SK-N-SH (cell line): ENCODE data around the gene PLSCR3. TPM values are rescaled to one million over a fixed set of nuclear protein-coding genes. Genes with fewer than 3 reads are reported as not detected.

Experiments
- CTCF ChIA-PET: fragments of 300-600, 350-600 bp; formaldehyde crosslinking; extraction: SDS; loops from one replicate; lab custom pipeline; 2021; lab: Yijun Ruan, JAX
- POLR2A ChIA-PET: fragments of 350-600 bp; sonication (Branson Sonifier 250); formaldehyde crosslinking; extraction: SDS; loops from one replicate; lab custom pipeline; 2020; ENCODE audit warnings: antibody characterized with exemption, inconsistent platforms; lab: Yijun Ruan, JAX
- DNase-seq: peaks from one replicate; pipeline ENCODE4 v3.0.0; 2012
- H2AFZ ChIP-seq: fragments of 200-600 bp; sonication (generic); 2 replicates; pipeline ENCODE4 v1.8.1; 2016; ENCODE audit warnings: antibody characterized with exemption, mild to moderate bottlenecking, low read depth
- H3F3A ChIP-seq: fragments of 200-600 bp; sonication (generic); replicated peaks from 2 replicates; pipeline ENCODE3; 2016; ENCODE audit warnings: antibody characterized with exemption, mild to moderate bottlenecking; ENCODE audit not compliant: insufficient read depth
- H3K27ac ChIP-seq, 2 experiments: fragments of 200-500 bp in 1 of 2; fragments of 200-600 bp in 1 of 2; sonication (Bioruptor generic) in 1 of 2; sonication (generic), shearing (Covaris generic) in 1 of 2; 2 replicates each; pipeline versions ENCODE4 v1.5.1 to v1.6.1; 2014 to 2016; ENCODE audit warnings: low read depth in 2 of 2, inconsistent platforms in 1 of 2, low read length in 1 of 2, mild to moderate bottlenecking in 1 of 2, mixed read lengths in 1 of 2
- H3K27me3 ChIP-seq: fragments of 200-600 bp; sonication (generic), shearing (Covaris generic); 2 replicates; pipeline ENCODE4 v1.6.1; 2016; ENCODE audit warnings: mixed run types; ENCODE audit not compliant: insufficient read depth
- H3K36me3 ChIP-seq, 2 experiments: fragments of 200-500 bp in 1 of 2; fragments of 200-600 bp in 1 of 2; sonication (Bioruptor generic) in 1 of 2; sonication (generic) in 1 of 2; replicated peaks in 1 of 2; 2 replicates each; pipeline versions ENCODE3 to v1.5.1; 2014 to 2016; ENCODE audit warnings: low read length in 1 of 2, mild to moderate bottlenecking in 1 of 2; ENCODE audit not compliant: insufficient read depth in 2 of 2, control insufficient read depth in 1 of 2
- H3K4me1 ChIP-seq, 2 experiments: fragments of 200-500 bp in 1 of 2; fragments of 200-600 bp in 1 of 2; sonication (Bioruptor generic) in 1 of 2; sonication (generic), shearing (Covaris generic) in 1 of 2; 2 replicates each; pipeline versions ENCODE4 v1.5.1 to v1.6.1; 2014 to 2016; ENCODE audit warnings: low read depth in 1 of 2, low read length in 1 of 2, mixed run types in 1 of 2; ENCODE audit not compliant: insufficient read depth in 2 of 2, control insufficient read depth in 1 of 2
- H3K4me2 ChIP-seq: fragments of 200-600 bp; sonication (generic), shearing (Covaris generic); 2 replicates; pipeline ENCODE4 v1.6.1; 2017; ENCODE audit warnings: mixed run types
- H3K4me3 ChIP-seq, 2 experiments: fragments of 200-500 bp in 1 of 2; fragments of 200-600 bp in 1 of 2; sonication (Bioruptor generic) in 1 of 2; sonication (generic), shearing (Covaris generic) in 1 of 2; 2 replicates each; pipeline versions ENCODE4 v1.5.1 to v1.8.1; 2014 to 2016; ENCODE audit warnings: low read depth in 2 of 2, inconsistent platforms in 1 of 2, low read length in 1 of 2, mild to moderate bottlenecking in 1 of 2, mixed read lengths in 1 of 2, moderate library complexity in 1 of 2
- H3K79me2 ChIP-seq: fragments of 200-600 bp; sonication (generic); 2 replicates; pipeline ENCODE4 v1.8.1; 2017; ENCODE audit warnings: mild to moderate bottlenecking; ENCODE audit not compliant: insufficient read depth
- H3K9ac ChIP-seq: fragments of 200-600 bp; sonication (generic); 2 replicates; pipeline ENCODE4 v1.6.1; 2017; ENCODE audit warnings: mixed run types
- H3K9me2 ChIP-seq: fragments of 200-600 bp; sonication (generic); 2 replicates; pipeline ENCODE4 v1.6.1; 2017; ENCODE audit warnings: mixed run types
- H3K9me3 ChIP-seq: fragments of 200-600 bp; sonication (generic); 2 replicates; pipeline ENCODE4 v1.6.1; 2017; ENCODE audit warnings: mixed run types, mild to moderate bottlenecking, moderate library complexity
- H4K20me1 ChIP-seq: fragments of 200-600 bp; sonication (generic); 2 replicates; pipeline ENCODE4 v1.6.1; 2017; ENCODE audit warnings: mild to moderate bottlenecking, mixed run types; ENCODE audit not compliant: insufficient read depth
- CTCF ChIP-seq: fragments of 200-600 bp; sonication (generic); IDR thresholded peaks from 2 replicates; pipeline ENCODE4 v1.6.1; 2017; ENCODE audit warnings: antibody characterized with exemption, mild to moderate bottlenecking, moderate library complexity
- FOXJ3 ChIP-seq: sonication (generic); formaldehyde crosslinking; IDR thresholded peaks from 2 replicates; pipeline ENCODE4 v1.5.1; 2020; ENCODE audit warnings: mild to moderate bottlenecking, missing genetic modification reagents
- FOXM1 ChIP-seq: IDR thresholded peaks from 2 replicates; pipeline ENCODE4 v1.4.0; 2012; ENCODE audit warnings: low read depth, mild to moderate bottlenecking
- GABPA ChIP-seq: IDR thresholded peaks from 2 replicates; pipeline ENCODE4 v1.4.0; 2012; ENCODE audit warnings: low read depth, mild to moderate bottlenecking
- GATA2 ChIP-seq: sonication (generic); formaldehyde crosslinking; IDR thresholded peaks from 2 replicates; pipeline ENCODE4 v1.5.0; 2020; ENCODE audit warnings: mild to moderate bottlenecking, missing genetic modification reagents
- MEF2A ChIP-seq: IDR thresholded peaks from 2 replicates; pipeline ENCODE4 v1.4.0; 2012; ENCODE audit warnings: low read depth, borderline replicate concordance
- MXI1 ChIP-seq: IDR thresholded peaks from 2 replicates; pipeline ENCODE4 v1.6.1; 2012; ENCODE audit warnings: mild to moderate bottlenecking, low read depth, low read length, improper control_type of control experiment
- PBX3 ChIP-seq: IDR thresholded peaks from 2 replicates; pipeline ENCODE4; 2012
- POLR2AphosphoS5 ChIP-seq: IDR thresholded peaks from 2 replicates; pipeline ENCODE4 v1.6.1; 2012; ENCODE audit warnings: low read depth, low read length
- RAD21 ChIP-seq: IDR thresholded peaks from 2 replicates; pipeline ENCODE4 v1.6.1; 2012; ENCODE audit warnings: mild to moderate bottlenecking, low read length
- RCOR1 ChIP-seq: fragments of 150-350 bp; IDR thresholded peaks from 2 replicates; pipeline ENCODE4 v1.6.1; 2017; ENCODE audit warnings: antibody characterized with exemption, low read length
- RFX5 ChIP-seq: IDR thresholded peaks from 2 replicates; pipeline ENCODE4 v1.6.1; 2012; ENCODE audit warnings: mild to moderate bottlenecking, improper control_type of control experiment, low read length
- RXRA ChIP-seq: IDR thresholded peaks from 2 replicates; pipeline ENCODE4 v1.4.0; 2012; ENCODE audit warnings: low read depth, mild to moderate bottlenecking, borderline replicate concordance
- SMC3 ChIP-seq: IDR thresholded peaks from 2 replicates; pipeline ENCODE4 v1.6.1; 2012; ENCODE audit warnings: low read depth, low read length, improper control_type of control experiment
- TAF1 ChIP-seq: IDR thresholded peaks from 2 replicates; pipeline ENCODE4 v1.6.1; 2012; ENCODE audit warnings: low read depth, mild to moderate bottlenecking, low read length, moderate library complexity, borderline replicate concordance
- TEAD4 ChIP-seq: IDR thresholded peaks from 2 replicates; pipeline ENCODE4 v1.4.0; 2012; ENCODE audit warnings: mild to moderate bottlenecking, borderline replicate concordance; ENCODE audit not compliant: insufficient read depth
- USF2 ChIP-seq: fragments of 150-350 bp; IDR thresholded peaks from 2 replicates; pipeline ENCODE4 v1.6.1; 2017; ENCODE audit warnings: antibody characterized with exemption, low read length, low read depth, borderline replicate concordance
- WGBS: methylation state at CpG from one replicate; pipeline ENCODE4 v1.1.6; 2017; ENCODE audit warnings: low lambda C conversion rate; 5-methylcytosine and 5-hydroxymethylcytosine counted together
- polyA plus RNA-seq, 3 experiments: library from polyadenylated mRNA; depleted of rRNA; stranded (reverse); fragments of >200 nt; gene quantifications; 2 replicates each; pipeline ENCODE4 v1.2.3, GENCODE V29; 2012
- TF ChIP-seq, protein P1 (sequence below): IDR thresholded peaks from 2 replicates; pipeline ENCODE4 v1.6.1; 2012; ENCODE audit warnings: mild to moderate bottlenecking, low read depth, low read length, moderate library complexity
- TF ChIP-seq, protein P2 (sequence below): IDR thresholded peaks from 2 replicates; pipeline ENCODE4 v1.4.0; 2012; ENCODE audit warnings: low read depth, borderline replicate concordance

Gene PLSCR3
- polyA plus RNA-seq, 1 of the 3 experiments (the other 2 are of a cell fraction) = 95.0 TPM

GRCh38 chr17:7357381-7357780 lies 36.9 kb downstream of the PLSCR3 start:
- Histone ChIP-seq H4K20me1 (no peaks in the 10 kb centered on the region), H3K9me2 (no peaks in the 10 kb centered on the region), H3K9me3 (no peaks in the 10 kb centered on the region), H3K4me3 (no peak overlapping the region), H3K27ac (no peak overlapping the region), H3K9ac (no peak overlapping the region), H3K27me3 (no peaks in the 10 kb centered on the region), H3K79me2 (peaks cover 23% of the 10 kb centered on the region), H2AFZ (no peak overlapping the region), H3F3A (no peaks in the 10 kb centered on the region), H3K4me2 (no peak overlapping the region), H3K4me1 (peaks cover 13 to 36% of the 10 kb centered on the region in 2 experiments; a peak in 2 of 4 replicates), H3K36me3 (no peaks in the 10 kb centered on the region)
- 76% methylated on average over 2 of the region's 2 CpGs for WGBS
- POLR2A ChIA-PET = no interaction called here
- TF ChIP-seq SMC3 (no peak), RCOR1 (no peak), GABPA (no peak), CTCF (no peak), RXRA (no peak), TEAD4 (no peak), USF2 (no peak), PBX3 (no peak), RFX5 (no peak), MEF2A (no peak), FOXJ3 (CRISPR knock-in tag) (no peak), TAF1 (no peak), GATA2 (CRISPR knock-in tag) (no peak), FOXM1 (no peak), POLR2AphosphoS5 (no peak), MXI1 (no peak), RAD21 (no peak)
- TF ChIP-seq, protein P1, sequence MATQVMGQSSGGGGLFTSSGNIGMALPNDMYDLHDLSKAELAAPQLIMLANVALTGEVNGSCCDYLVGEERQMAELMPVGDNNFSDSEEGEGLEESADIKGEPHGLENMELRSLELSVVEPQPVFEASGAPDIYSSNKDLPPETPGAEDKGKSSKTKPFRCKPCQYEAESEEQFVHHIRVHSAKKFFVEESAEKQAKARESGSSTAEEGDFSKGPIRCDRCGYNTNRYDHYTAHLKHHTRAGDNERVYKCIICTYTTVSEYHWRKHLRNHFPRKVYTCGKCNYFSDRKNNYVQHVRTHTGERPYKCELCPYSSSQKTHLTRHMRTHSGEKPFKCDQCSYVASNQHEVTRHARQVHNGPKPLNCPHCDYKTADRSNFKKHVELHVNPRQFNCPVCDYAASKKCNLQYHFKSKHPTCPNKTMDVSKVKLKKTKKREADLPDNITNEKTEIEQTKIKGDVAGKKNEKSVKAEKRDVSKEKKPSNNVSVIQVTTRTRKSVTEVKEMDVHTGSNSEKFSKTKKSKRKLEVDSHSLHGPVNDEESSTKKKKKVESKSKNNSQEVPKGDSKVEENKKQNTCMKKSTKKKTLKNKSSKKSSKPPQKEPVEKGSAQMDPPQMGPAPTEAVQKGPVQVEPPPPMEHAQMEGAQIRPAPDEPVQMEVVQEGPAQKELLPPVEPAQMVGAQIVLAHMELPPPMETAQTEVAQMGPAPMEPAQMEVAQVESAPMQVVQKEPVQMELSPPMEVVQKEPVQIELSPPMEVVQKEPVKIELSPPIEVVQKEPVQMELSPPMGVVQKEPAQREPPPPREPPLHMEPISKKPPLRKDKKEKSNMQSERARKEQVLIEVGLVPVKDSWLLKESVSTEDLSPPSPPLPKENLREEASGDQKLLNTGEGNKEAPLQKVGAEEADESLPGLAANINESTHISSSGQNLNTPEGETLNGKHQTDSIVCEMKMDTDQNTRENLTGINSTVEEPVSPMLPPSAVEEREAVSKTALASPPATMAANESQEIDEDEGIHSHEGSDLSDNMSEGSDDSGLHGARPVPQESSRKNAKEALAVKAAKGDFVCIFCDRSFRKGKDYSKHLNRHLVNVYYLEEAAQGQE = no peak
- TF ChIP-seq, protein P2, sequence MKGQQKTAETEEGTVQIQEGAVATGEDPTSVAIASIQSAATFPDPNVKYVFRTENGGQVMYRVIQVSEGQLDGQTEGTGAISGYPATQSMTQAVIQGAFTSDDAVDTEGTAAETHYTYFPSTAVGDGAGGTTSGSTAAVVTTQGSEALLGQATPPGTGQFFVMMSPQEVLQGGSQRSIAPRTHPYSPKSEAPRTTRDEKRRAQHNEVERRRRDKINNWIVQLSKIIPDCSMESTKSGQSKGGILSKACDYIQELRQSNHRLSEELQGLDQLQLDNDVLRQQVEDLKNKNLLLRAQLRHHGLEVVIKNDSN = no peak
- DNase-seq = no peak
- CTCF ChIA-PET = interaction anchor here (0.6 to 3.8 kb wide), 8 partner anchors 8 to 189 kb away, joined by 3 to 33 read pairs (median 11); partner anchors contain the start of genes NLGN2 and TMEM102
